HepG2 (cell line): ENCODE measurements around the gene NPBWR2. TPM values are rescaled to one million over a fixed set of nuclear protein-coding genes. Genes with fewer than 3 reads are reported as not detected.

Source experiments
- CBX1 ChIP-seq: IDR thresholded peaks from one replicate; pipeline ENCODE4 v1.6.1; 2016; ENCODE audit warnings: antibody characterized with exemption, low read depth
- HDAC2 ChIP-seq: sonication (generic); formaldehyde crosslinking; IDR thresholded peaks from 2 replicates; pipeline ENCODE4 v1.4.0; 2020; ENCODE audit warnings: missing genetic modification reagents
- IRX3 ChIP-seq: sonication (generic); formaldehyde crosslinking; IDR thresholded peaks from 2 replicates; pipeline ENCODE4 v1.8.1; 2023; ENCODE audit warnings: mild to moderate bottlenecking, low read depth, missing genetic modification reagents, borderline replicate concordance
- KDM2A ChIP-seq: sonication (generic); formaldehyde crosslinking; IDR thresholded peaks from 2 replicates; pipeline ENCODE4 v1.4.0; 2020; ENCODE audit warnings: low read depth, missing genetic modification reagents, borderline replicate concordance
- NCOR1 ChIP-seq: fragments of 200-600 bp; sonication (generic); IDR thresholded peaks from 2 replicates; pipeline ENCODE4 v1.7.0; 2017; ENCODE audit warnings: antibody characterized with exemption, low read length, borderline replicate concordance
- NR2F6 ChIP-seq, 2 experiments: IDR thresholded peaks; 2 replicates each; pipeline ENCODE4 v1.6.1; 2016; ENCODE audit warnings: antibody characterized with exemption in 1 of 2, mild to moderate bottlenecking in 1 of 2
- PHB2 ChIP-seq: fragments of 450-650 bp; IDR thresholded peaks from 2 replicates; pipeline ENCODE4 v1.6.1; 2018; ENCODE audit not compliant: partially characterized antibody
- SRSF4 ChIP-seq: fragments of 200-400 bp; formaldehyde crosslinking; IDR thresholded peaks from one replicate; pipeline ENCODE4 v1.6.1; 2018; ENCODE audit warnings: mild to moderate bottlenecking, low read depth, low read length, moderate library complexity; ENCODE audit not compliant: poor library complexity, severe bottlenecking
- ZFY ChIP-seq: sonication (generic); formaldehyde crosslinking; IDR thresholded peaks from 2 replicates; pipeline ENCODE4 v1.4.0; 2020; ENCODE audit warnings: missing genetic modification reagents
- ZNF674 ChIP-seq: sonication (generic); formaldehyde crosslinking; IDR thresholded peaks from 2 replicates; pipeline ENCODE4 v1.5.0; 2020; ENCODE audit warnings: low read depth, mild to moderate bottlenecking, missing genetic modification reagents
- ZNF777 ChIP-seq: sonication (generic); formaldehyde crosslinking; IDR thresholded peaks from 2 replicates; pipeline ENCODE4 v1.4.0; 2020; ENCODE audit warnings: missing genetic modification reagents
- ZNF850 ChIP-seq: sonication (generic); formaldehyde crosslinking; conservative IDR thresholded peaks from 2 replicates; pipeline ENCODE4 v1.9.0; 2021; ENCODE audit warnings: mild to moderate bottlenecking, missing genetic modification reagents
- polyA plus RNA-seq, 8 experiments: library from polyadenylated mRNA; depleted of rRNA in 3 of 8; stranded (reverse) in 7 of 8; unstranded in 1 of 8; fragments of >200 nt; fragmentation: Illumina TruSeq in 4 of 8; extraction: Trizol in 4 of 8; gene quantifications; 2 replicates each; pipeline versions ENCODE4 v1.2.1 to v1.2.3, GENCODE V29; 2011 to 2016; ENCODE audit warnings: low read depth in 4 of 8, missing spikeins in 1 of 8, mixed read lengths in 1 of 8; ENCODE audit not compliant: insufficient read depth in 1 of 8
- total RNA-seq, 5 experiments: library from RNA; depleted of rRNA; stranded (reverse); fragments of >200 nt; fragmentation: Illumina TruSeq; extraction: Trizol; gene quantifications; 2 replicates each; pipeline ENCODE4 v1.2.3, GENCODE V29; 2016; ENCODE audit warnings: low read depth in 1 of 5
- TF ChIP-seq, protein P1 (sequence below): fragments of 450-650 bp; IDR thresholded peaks from 2 replicates; pipeline ENCODE4 v1.6.1; 2016
- TF ChIP-seq, protein P2 (sequence below): sonication (generic); formaldehyde crosslinking; IDR thresholded peaks from 2 replicates; pipeline ENCODE4 v1.4.0; 2020; ENCODE audit warnings: missing genetic modification reagents, mild to moderate bottlenecking, borderline replicate concordance
- TF ChIP-seq, protein P3 (sequence below): sonication (generic); formaldehyde crosslinking; IDR thresholded peaks from 2 replicates; pipeline ENCODE4 v1.4.0; 2020; ENCODE audit warnings: mild to moderate bottlenecking, missing genetic modification reagents
- TF ChIP-seq, protein P4 (sequence below): sonication (generic); formaldehyde crosslinking; IDR thresholded peaks from 2 replicates; pipeline ENCODE4 v1.4.0; 2020; ENCODE audit warnings: mild to moderate bottlenecking, missing genetic modification reagents
- TF ChIP-seq, protein P5 (sequence below): sonication (generic); formaldehyde crosslinking; conservative IDR thresholded peaks from 2 replicates; pipeline ENCODE4 v1.8.0; 2022; ENCODE audit warnings: mild to moderate bottlenecking, moderate library complexity, missing genetic modification reagents
- TF ChIP-seq, protein P6 (sequence below): sonication (generic); formaldehyde crosslinking; IDR thresholded peaks from 2 replicates; pipeline ENCODE4 v1.5.0; 2020; ENCODE audit warnings: missing genetic modification reagents

NPBWR2 gene
- total and polyA plus RNA-seq, 2 of the 13 experiments (the other 11 are each of a cell fraction or from before 2014, with no cell fraction given) = not detected

DNA sequence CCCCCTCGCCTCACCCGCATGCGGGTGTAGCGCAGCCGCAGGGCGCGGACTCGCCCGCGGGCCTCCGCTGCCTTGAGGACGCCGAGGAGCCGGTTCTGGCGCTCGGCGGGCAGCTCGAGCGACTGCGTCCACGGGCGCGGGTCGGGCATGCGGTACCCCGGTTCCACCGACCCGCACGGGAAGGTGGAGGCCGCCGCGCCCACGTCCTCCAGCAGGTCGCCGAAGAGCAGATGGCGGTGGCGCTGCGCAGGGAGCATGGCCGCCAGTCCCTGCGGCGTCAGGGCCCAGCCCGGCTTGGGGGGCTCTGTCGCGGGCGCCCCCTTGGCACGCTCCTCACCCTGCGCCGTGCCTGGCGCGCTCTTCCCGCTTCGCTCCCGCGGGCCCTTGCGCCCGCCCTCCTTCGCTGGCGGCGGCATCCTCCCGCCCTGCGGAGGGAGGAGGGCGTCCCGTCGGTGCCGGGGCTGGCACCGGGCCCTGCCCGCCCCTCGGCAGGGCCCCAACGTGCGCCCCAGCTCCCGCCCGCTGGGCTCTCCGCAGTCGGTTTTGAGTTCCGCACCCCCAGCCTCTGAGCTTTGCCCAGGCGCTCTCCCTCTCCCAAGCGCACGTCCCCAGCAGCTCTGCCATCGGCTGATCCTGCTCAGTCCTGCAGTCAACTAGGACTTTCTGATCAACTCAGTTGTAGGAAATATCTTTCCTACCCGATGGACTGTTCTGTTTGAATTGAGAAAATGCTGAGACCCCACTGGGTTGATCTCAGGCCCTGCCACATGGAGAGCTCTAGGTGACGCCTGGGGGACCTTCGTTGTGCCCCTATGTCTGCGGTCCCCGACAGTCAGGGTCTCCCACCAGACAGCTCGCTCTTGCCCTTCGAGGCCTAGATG is 23.3 kb downstream of the NPBWR2 start, which contains the start of gene LKAAEAR1 (continued):
- TF ChIP-seq, protein P1, sequence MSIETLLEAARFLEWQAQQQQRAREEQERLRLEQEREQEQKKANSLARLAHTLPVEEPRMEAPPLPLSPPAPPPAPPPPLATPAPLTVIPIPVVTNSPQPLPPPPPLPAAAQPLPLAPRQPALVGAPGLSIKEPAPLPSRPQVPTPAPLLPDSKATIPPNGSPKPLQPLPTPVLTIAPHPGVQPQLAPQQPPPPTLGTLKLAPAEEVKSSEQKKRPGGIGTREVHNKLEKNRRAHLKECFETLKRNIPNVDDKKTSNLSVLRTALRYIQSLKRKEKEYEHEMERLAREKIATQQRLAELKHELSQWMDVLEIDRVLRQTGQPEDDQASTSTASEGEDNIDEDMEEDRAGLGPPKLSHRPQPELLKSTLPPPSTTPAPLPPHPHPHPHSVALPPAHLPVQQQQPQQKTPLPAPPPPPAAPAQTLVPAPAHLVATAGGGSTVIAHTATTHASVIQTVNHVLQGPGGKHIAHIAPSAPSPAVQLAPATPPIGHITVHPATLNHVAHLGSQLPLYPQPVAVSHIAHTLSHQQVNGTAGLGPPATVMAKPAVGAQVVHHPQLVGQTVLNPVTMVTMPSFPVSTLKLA = no peak
- TF ChIP-seq NCOR1 (no peak), SRSF4 (no peak), PHB2 (no peak), IRX3 (CRISPR knock-in tag) (no peak), ZNF674 (CRISPR knock-in tag) (no peak), HDAC2 (no peak), CBX1 (no peak), ZFY (0 out of 2 replicates have a peak, but pooled peaks have one; percentile 12), ZNF850 (CRISPR knock-in tag) (no peak), NR2F6 (IDR thresholded peaks at IDR 0.05) (no peak), NR2F6 (CRISPR knock-in tag; IDR thresholded peaks at IDR 0.05) (no peak), KDM2A (CRISPR knock-in tag) (peak; percentile 50), ZNF777 (CRISPR knock-in tag) (peak; percentile 96)
- TF ChIP-seq, protein P2, sequence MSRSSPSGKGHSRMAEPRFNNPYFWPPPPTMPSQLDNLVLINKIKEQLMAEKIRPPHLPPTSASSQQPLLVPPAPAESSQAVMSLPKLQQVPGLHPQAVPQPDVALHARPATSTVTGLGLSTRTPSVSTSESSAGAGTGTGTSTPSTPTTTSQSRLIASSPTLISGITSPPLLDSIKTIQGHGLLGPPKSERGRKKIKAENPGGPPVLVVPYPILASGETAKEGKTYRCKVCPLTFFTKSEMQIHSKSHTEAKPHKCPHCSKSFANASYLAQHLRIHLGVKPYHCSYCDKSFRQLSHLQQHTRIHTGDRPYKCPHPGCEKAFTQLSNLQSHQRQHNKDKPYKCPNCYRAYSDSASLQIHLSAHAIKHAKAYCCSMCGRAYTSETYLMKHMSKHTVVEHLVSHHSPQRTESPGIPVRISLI (CRISPR knock-in tag) = no peak
- TF ChIP-seq, protein P3, sequence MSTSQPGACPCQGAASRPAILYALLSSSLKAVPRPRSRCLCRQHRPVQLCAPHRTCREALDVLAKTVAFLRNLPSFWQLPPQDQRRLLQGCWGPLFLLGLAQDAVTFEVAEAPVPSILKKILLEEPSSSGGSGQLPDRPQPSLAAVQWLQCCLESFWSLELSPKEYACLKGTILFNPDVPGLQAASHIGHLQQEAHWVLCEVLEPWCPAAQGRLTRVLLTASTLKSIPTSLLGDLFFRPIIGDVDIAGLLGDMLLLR (CRISPR knock-in tag) = peak; percentile 14; the same call in 1 of the 2 replicates
- TF ChIP-seq, protein P4, sequence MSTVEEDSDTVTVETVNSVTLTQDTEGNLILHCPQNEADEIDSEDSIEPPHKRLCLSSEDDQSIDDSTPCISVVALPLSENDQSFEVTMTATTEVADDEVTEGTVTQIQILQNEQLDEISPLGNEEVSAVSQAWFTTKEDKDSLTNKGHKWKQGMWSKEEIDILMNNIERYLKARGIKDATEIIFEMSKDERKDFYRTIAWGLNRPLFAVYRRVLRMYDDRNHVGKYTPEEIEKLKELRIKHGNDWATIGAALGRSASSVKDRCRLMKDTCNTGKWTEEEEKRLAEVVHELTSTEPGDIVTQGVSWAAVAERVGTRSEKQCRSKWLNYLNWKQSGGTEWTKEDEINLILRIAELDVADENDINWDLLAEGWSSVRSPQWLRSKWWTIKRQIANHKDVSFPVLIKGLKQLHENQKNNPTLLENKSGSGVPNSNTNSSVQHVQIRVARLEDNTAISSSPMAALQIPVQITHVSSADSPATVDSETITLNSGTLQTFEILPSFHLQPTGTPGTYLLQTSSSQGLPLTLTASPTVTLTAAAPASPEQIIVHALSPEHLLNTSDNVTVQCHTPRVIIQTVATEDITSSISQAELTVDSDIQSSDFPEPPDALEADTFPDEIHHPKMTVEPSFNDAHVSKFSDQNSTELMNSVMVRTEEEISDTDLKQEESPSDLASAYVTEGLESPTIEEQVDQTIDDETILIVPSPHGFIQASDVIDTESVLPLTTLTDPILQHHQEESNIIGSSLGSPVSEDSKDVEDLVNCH (CRISPR knock-in tag) = peak; percentile 69; the same call in 1 of the 2 replicates
- TF ChIP-seq, protein P5, sequence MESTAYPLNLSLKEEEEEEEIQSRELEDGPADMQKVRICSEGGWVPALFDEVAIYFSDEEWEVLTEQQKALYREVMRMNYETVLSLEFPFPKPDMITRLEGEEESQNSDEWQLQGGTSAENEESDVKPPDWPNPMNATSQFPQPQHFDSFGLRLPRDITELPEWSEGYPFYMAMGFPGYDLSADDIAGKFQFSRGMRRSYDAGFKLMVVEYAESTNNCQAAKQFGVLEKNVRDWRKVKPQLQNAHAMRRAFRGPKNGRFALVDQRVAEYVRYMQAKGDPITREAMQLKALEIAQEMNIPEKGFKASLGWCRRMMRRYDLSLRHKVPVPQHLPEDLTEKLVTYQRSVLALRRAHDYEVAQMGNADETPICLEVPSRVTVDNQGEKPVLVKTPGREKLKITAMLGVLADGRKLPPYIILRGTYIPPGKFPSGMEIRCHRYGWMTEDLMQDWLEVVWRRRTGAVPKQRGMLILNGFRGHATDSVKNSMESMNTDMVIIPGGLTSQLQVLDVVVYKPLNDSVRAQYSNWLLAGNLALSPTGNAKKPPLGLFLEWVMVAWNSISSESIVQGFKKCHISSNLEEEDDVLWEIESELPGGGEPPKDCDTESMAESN (CRISPR knock-in tag) = 0 out of 2 replicates have a peak, but pooled peaks have one; percentile 64
- TF ChIP-seq, protein P6, sequence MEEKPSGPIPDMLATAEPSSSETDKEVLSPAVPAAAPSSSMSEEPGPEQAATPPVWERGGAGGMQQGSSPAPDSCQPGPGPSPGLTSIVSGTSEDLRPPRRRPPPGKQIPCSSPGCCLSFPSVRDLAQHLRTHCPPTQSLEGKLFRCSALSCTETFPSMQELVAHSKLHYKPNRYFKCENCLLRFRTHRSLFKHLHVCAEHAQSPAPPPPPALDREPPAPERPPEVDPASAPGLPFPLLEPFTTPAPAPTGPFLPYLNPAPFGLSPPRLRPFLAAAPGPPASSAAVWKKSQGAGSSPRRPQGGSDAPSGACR (CRISPR knock-in tag) = peak; percentile 89; the same call in 1 of the 2 replicates
